ENCODE measurements around the gene MYO7A.

MYO7A gene

GRCh38 chr11:77230878-77231605 lies 103.0 kb downstream of the MYO7A start:
- no peak for DNase-seq

GRCh38 chr11:77231800-77232199 lies 103.8 kb downstream of the MYO7A start:
- no peak for DNase-seq

- DNase-seq, result no peak
These were observed 104.2 kb downstream of the MYO7A start for GRCh38 chr11:77232242-77232641.

- DNase-seq, result no peak
These were observed 105.0 kb downstream of the MYO7A start for GRCh38 chr11:77233011-77233410.

- DNase-seq, result no peak
These were observed 108.9 kb downstream of the MYO7A start for GRCh38 chr11:77236901-77237300.

- DNase-seq, result no peak
These were observed 116.4 kb downstream of the MYO7A start for GRCh38 chr11:77244277-77245027.

- DNase-seq, result no peak
These were observed 121.4 kb downstream of the MYO7A start for GRCh38 chr11:77249427-77249826.

- no peak for DNase-seq
These were observed 123.0 kb downstream of the MYO7A start for GRCh38 chr11:77250881-77251640.

- no peak for DNase-seq
These were observed 124.7 kb downstream of the MYO7A start for GRCh38 chr11:77252555-77253270.

GRCh38 chr11:77253690-77254089 lies 125.6 kb downstream of the MYO7A start:
- no peak for DNase-seq

GRCh38 chr11:77259641-77260040 lies 131.6 kb downstream of the MYO7A start:
- DNase-seq, result no peak

GRCh38 chr11:77262803-77263202 lies 134.8 kb downstream of the MYO7A start:
- no peak for DNase-seq
